Liver (tissue), 9 donors: ENCODE measurements around the gene RYR3. TPM values are rescaled to one million over a fixed set of nuclear protein-coding genes. Genes with fewer than 3 reads are reported as not detected.
"Not testable (repeated sequence)": the region's sequence is repeated elsewhere in the genome, so short reads cannot be mapped to it uniquely, and the experiment has no call there.

Source experiments
- DNase-seq: peaks from one replicate; pipeline ENCODE4 v3.0.0-alpha.2; 2017; ENCODE audit warnings: low spot score
- H3K27ac ChIP-seq, 2 donors: one replicate each; pipeline ENCODE4 v1.7.0; 2013; ENCODE audit warnings: inconsistent platforms in 2 of 2, low read length in 2 of 2, control low read depth in 1 of 2, low read depth in 1 of 2, mild to moderate bottlenecking in 1 of 2
- H3K27me3 ChIP-seq, 4 donors: one replicate each; pipeline versions ENCODE4 v1.6.1 to v1.7.0; 2013; ENCODE audit warnings: low read length in 3 of 4, inconsistent platforms in 1 of 4, mild to moderate bottlenecking in 1 of 4, moderate library complexity in 1 of 4; ENCODE audit not compliant: control insufficient read depth in 4 of 4, insufficient read depth in 4 of 4
- H3K36me3 ChIP-seq, 4 donors: one replicate each; pipeline versions ENCODE4 v1.6.1 to v1.7.0; 2013; ENCODE audit warnings: low read length in 3 of 4, mild to moderate bottlenecking in 3 of 4, low read depth in 1 of 4, moderate library complexity in 1 of 4; ENCODE audit not compliant: control insufficient read depth in 4 of 4, insufficient read depth in 3 of 4
- H3K4me1 ChIP-seq, 4 donors: one replicate each; pipeline versions ENCODE4 v1.6.1 to v1.7.0; 2013; ENCODE audit warnings: low read length in 3 of 4, mild to moderate bottlenecking in 3 of 4, moderate library complexity in 1 of 4; ENCODE audit not compliant: control insufficient read depth in 4 of 4, insufficient read depth in 4 of 4
- H3K4me3 ChIP-seq, 3 donors: one replicate each; pipeline versions ENCODE4 v1.6.1 to v1.7.0; 2013; ENCODE audit warnings: low read length in 3 of 3, control low read depth in 1 of 3, low read depth in 1 of 3, mild to moderate bottlenecking in 1 of 3
- H3K9ac ChIP-seq, 2 donors: one replicate each; pipeline ENCODE4 v1.7.0; 2013; ENCODE audit warnings: low read length in 2 of 2, mild to moderate bottlenecking in 2 of 2, moderate library complexity in 2 of 2, control low read depth in 1 of 2, low read depth in 1 of 2
- H3K9me3 ChIP-seq, 4 donors: one replicate each; pipeline versions ENCODE4 v1.6.1 to v1.7.0; 2013; ENCODE audit warnings: low read length in 3 of 4; ENCODE audit not compliant: control insufficient read depth in 4 of 4
- ATF3 ChIP-seq: IDR thresholded peaks from 2 replicates; pipeline ENCODE4 v1.6.1; 2016; ENCODE audit warnings: antibody characterized with exemption
- EGR1 ChIP-seq, 2 donors: IDR thresholded peaks; 2 replicates each; pipeline ENCODE4 v1.6.1; 2016 to 2018; ENCODE audit warnings: antibody characterized with exemption in 2 of 2, low read depth in 2 of 2
- FOXA1 ChIP-seq: IDR thresholded peaks from 2 replicates; pipeline ENCODE4 v1.6.1; 2016; ENCODE audit warnings: antibody characterized with exemption
- FOXA2 ChIP-seq: IDR thresholded peaks from 2 replicates; pipeline ENCODE4 v1.6.1; 2016; ENCODE audit warnings: antibody characterized with exemption
- GABPA ChIP-seq, 2 donors: IDR thresholded peaks in 1 of 2; conservative IDR thresholded peaks in 1 of 2; 2 replicates each; pipeline ENCODE4 v1.6.1; 2016; ENCODE audit warnings: antibody characterized with exemption in 2 of 2, mild to moderate bottlenecking in 1 of 2, moderate library complexity in 1 of 2
- JUND ChIP-seq, 2 donors: IDR thresholded peaks; 2 replicates each; pipeline ENCODE4 v1.6.1; 2016; ENCODE audit warnings: antibody characterized with exemption in 2 of 2
- NR2F2 ChIP-seq: IDR thresholded peaks from 2 replicates; pipeline ENCODE4 v1.6.1; 2016; ENCODE audit warnings: antibody characterized with exemption
- RAD21 ChIP-seq, 2 donors: IDR thresholded peaks; 2 replicates each; pipeline ENCODE4 v1.6.1; 2016; ENCODE audit warnings: antibody characterized with exemption in 2 of 2, mild to moderate bottlenecking in 2 of 2
- RXRA ChIP-seq, 2 donors: IDR thresholded peaks; 2 replicates each; pipeline ENCODE4 v1.6.1; 2017 to 2018; ENCODE audit warnings: antibody characterized with exemption in 2 of 2, mild to moderate bottlenecking in 1 of 2
- SP1 ChIP-seq: IDR thresholded peaks from 2 replicates; pipeline ENCODE4 v1.6.1; 2018; ENCODE audit warnings: antibody characterized with exemption, mild to moderate bottlenecking
- TAF1 ChIP-seq: conservative IDR thresholded peaks from 2 replicates; pipeline ENCODE4 v1.6.1; 2016; ENCODE audit warnings: antibody characterized with exemption, mild to moderate bottlenecking
- YY1 ChIP-seq: IDR thresholded peaks from 2 replicates; pipeline ENCODE4 v1.6.1; 2016; ENCODE audit warnings: antibody characterized with exemption, mild to moderate bottlenecking
- ZBTB33 ChIP-seq: IDR thresholded peaks from 2 replicates; pipeline ENCODE4 v1.6.1; 2016; ENCODE audit warnings: antibody characterized with exemption
- whole genome bisulfite sequencing: extraction: QIAGEN DNeasy Blood & Tissue Kit; methylation state at CpG from one replicate; pipeline ENCODE4 v1.1.7; 2013; 5-methylcytosine and 5-hydroxymethylcytosine counted together
- polyA plus RNA-seq, 2 donors: library from polyadenylated mRNA; stranded (reverse) in 1 of 2; unstranded in 1 of 2; fragments of 200-250 nt in 1 of 2; fragments of >200 nt in 1 of 2; fragmentation: Nextera tagmentation in 1 of 2; extraction: Ambion mirVana in 1 of 2; gene quantifications; one replicate each; pipeline versions ENCODE4 v1.2.1 to v1.2.3, GENCODE V29; 2013 to 2015
- total RNA-seq, 2 donors: library from RNA; depleted of rRNA; stranded (reverse); fragments of >200 nt; gene quantifications; one replicate each; pipeline ENCODE4 v1.2.3, GENCODE V29; 2014
- TF ChIP-seq, protein P1 (sequence below): IDR thresholded peaks from 2 replicates; pipeline ENCODE4 v1.6.1; 2016; ENCODE audit warnings: antibody characterized with exemption
- TF ChIP-seq, protein P2 (sequence below): fragments of 150-350 bp; IDR thresholded peaks from 2 replicates; pipeline ENCODE4 v1.5.1; 2017; ENCODE audit warnings: improper control_type of control experiment, low read depth, low read length; ENCODE audit not compliant: missing input control
- donor health status: healthy.
- donor health status: healthy.
- donor health status: healthy.
- donor health status: healthy.
- donor health status: healthy.

RYR3 gene
- total and polyA plus RNA-seq, 4 donors, result 0.01 to 1.1 (median 0.22) TPM

DNA sequence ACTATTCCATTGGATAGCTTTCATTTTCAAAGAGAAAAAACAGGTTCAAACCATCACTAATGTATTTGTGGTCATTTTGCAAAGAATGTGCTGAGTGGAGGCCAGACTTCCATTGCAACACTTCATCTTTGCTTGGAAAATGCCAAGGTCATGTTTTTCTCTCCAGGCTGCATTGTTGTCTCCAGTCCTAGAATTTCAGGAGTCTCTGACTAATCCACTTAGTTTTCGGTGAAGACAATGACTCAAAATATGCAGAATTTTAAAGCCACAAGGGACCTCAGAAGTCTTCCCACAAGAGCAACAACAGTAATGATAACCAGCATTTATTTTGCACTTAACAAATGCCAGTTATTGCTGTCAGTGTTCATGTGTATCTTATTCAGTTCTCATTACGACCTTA lies 277.0 kb downstream of the RYR3 start:
- H3K9me3 ChIP-seq, result no peaks in the 10 kb centered on the region
- H3K4me3 ChIP-seq, result no peak overlapping the region
- no peak overlapping the region for H3K9ac ChIP-seq
- H3K4me1 ChIP-seq, result peaks cover 0 to 5% (median 0%) of the 10 kb centered on the region in 4 donors
- TF ChIP-seq GABPA (IDR thresholded peaks at IDR 0.05 in 1 of 2, conservative IDR thresholded peaks at IDR 0.05 in 1 of 2) (no peak), ZBTB33 (no peak), EGR1 (IDR thresholded peaks at IDR 0.05; ENCODE audit: low read depth in 2 of 2) (no peak)
- TF ChIP-seq, protein P1, sequence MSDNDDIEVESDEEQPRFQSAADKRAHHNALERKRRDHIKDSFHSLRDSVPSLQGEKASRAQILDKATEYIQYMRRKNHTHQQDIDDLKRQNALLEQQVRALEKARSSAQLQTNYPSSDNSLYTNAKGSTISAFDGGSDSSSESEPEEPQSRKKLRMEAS, result no peak
- no peaks in the 10 kb centered on the region for H3K36me3 ChIP-seq
- no peak overlapping the region for H3K27ac ChIP-seq
- no peaks in the 10 kb centered on the region for H3K27me3 ChIP-seq
- DNase-seq, result no peak
- WGBS, result 75% methylated on average over 2 of the region's 2 CpGs

- TF ChIP-seq TAF1 (no peak), SP1 (no peak), RXRA (IDR thresholded peaks at IDR 0.05) (no peak), JUND (IDR thresholded peaks at IDR 0.05) (no peak), ATF3 (no peak), ZBTB33 (no peak), FOXA1 (no peak), YY1 (no peak), RAD21 (IDR thresholded peaks at IDR 0.05) (no peak), EGR1 (IDR thresholded peaks at IDR 0.05; ENCODE audit: low read depth in 2 of 2) (no peak), NR2F2 (no peak), FOXA2 (no peak)
- TF ChIP-seq, protein P2, sequence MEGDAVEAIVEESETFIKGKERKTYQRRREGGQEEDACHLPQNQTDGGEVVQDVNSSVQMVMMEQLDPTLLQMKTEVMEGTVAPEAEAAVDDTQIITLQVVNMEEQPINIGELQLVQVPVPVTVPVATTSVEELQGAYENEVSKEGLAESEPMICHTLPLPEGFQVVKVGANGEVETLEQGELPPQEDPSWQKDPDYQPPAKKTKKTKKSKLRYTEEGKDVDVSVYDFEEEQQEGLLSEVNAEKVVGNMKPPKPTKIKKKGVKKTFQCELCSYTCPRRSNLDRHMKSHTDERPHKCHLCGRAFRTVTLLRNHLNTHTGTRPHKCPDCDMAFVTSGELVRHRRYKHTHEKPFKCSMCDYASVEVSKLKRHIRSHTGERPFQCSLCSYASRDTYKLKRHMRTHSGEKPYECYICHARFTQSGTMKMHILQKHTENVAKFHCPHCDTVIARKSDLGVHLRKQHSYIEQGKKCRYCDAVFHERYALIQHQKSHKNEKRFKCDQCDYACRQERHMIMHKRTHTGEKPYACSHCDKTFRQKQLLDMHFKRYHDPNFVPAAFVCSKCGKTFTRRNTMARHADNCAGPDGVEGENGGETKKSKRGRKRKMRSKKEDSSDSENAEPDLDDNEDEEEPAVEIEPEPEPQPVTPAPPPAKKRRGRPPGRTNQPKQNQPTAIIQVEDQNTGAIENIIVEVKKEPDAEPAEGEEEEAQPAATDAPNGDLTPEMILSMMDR, result no peak
- WGBS, result 72% methylated on average over 5 of the region's 5 CpGs
- no peak overlapping the region for H3K4me3 ChIP-seq
- no peak for DNase-seq
- H3K9me3 ChIP-seq, result no peaks in the 10 kb centered on the region
- no peaks in the 10 kb centered on the region for H3K36me3 ChIP-seq
- H3K27me3 ChIP-seq, result no peaks in the 10 kb centered on the region
- no peak overlapping the region for H3K9ac ChIP-seq
- H3K4me1 ChIP-seq, result peaks cover 0 to 5% (median 0%) of the 10 kb centered on the region in 4 donors
- H3K27ac ChIP-seq, result no peak overlapping the region
These were observed 282.1 kb downstream of the RYR3 start for GRCh38 chr15:33592864-33593263.

DNA sequence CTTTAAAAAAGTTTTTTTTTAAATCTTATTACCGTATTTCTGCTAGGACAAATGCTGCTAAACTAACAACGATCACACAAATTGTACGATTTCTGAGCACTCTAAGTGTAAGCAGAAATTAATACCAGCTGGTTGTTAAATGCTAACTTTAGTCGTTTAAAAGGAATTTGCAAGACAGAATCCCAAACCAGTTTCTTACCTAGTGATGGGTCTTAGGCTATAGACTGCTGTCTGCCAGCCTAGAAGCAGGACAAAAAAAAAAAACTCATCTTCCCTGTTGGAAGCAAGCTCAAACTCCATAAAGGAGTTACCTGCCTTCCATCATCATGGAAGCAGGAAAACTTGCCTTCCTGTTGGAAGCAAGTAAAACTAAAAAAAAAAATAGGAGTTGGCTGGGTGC lies 287.6 kb downstream of the RYR3 start:
- 70% methylated on average over 4 of the region's 4 CpGs for WGBS
- DNase-seq, H3K9ac ChIP-seq, H3K36me3 ChIP-seq, H3K27me3 ChIP-seq, H3K4me1 ChIP-seq, H3K27ac ChIP-seq, H3K9me3 ChIP-seq, H3K4me3 ChIP-seq: not testable (repeated sequence)
